Effector memory CD8-positive, alpha-beta T cell (primary cell): Measurements from ENCODE around the gene DENND10.

ENCODE experiments used
- ATAC-seq: fragments of 150-1000 bp; cut with Tn5 transposase; replicated peaks from 2 replicates; pipeline ENCODE4 v1.10.0; 2021; ENCODE audit warnings: mild to moderate bottlenecking, moderate library complexity
- DNase-seq, 3 experiments: peaks; one replicate each; pipeline ENCODE4 v3.0.0; 2021
- H3K27ac Mint-ChIP-seq, 2 donors: one replicate each; pipeline ENCODE4 v1.8.0; 2022; ENCODE audit warnings: mild to moderate bottlenecking in 2 of 2, mixed read lengths in 2 of 2, moderate library complexity in 2 of 2
- H3K27me3 Mint-ChIP-seq, 2 donors: one replicate each; pipeline ENCODE4 v1.8.0; 2022; ENCODE audit warnings: mixed read lengths in 2 of 2
- H3K36me3 Mint-ChIP-seq: one replicate; pipeline ENCODE4 v1.8.0; 2022; ENCODE audit warnings: mild to moderate bottlenecking, moderate library complexity, mixed read lengths; ENCODE audit not compliant: insufficient read depth
- H3K4me1 Mint-ChIP-seq, 2 donors: one replicate each; pipeline ENCODE4 v1.8.0; 2022; ENCODE audit warnings: low read depth in 2 of 2, mixed read lengths in 2 of 2
- H3K4me3 Mint-ChIP-seq, 2 donors: one replicate each; pipeline ENCODE4 v1.8.0; 2022; ENCODE audit warnings: mild to moderate bottlenecking in 2 of 2, mixed read lengths in 2 of 2, moderate library complexity in 2 of 2
- H3K9me3 Mint-ChIP-seq, 2 donors: one replicate each; pipeline ENCODE4 v1.8.0; 2022; ENCODE audit warnings: mixed read lengths in 2 of 2
- total RNA-seq, 9 experiments: gene quantifications; one replicate each; lab custom pipeline; 2026; lab: John Stamatoyannopoulos, UW

DENND10 gene
- total RNA-seq: 10.6 to 42.9 (median 16.8) reads per million in 9 experiments

GRCh38 chr10:119103903-119104653 is at the start of gene DENND10:
DENND10 (plus strand) TSS chr10:119104113; CDS start chr10:119104143, 30 bp downstream.
- no peaks in the 10 kb centered on the region for H3K27me3 Mint-ChIP-seq
- peak; percentile 51 to 61 (median 58) for DNase-seq
- peak within 1 kb of the TSS; percentile 84 to 90 for H3K4me3 Mint-ChIP-seq
- peak within 1 kb of the TSS; percentile 87 to 92 for H3K27ac Mint-ChIP-seq
- peak; percentile 80 for ATAC-seq
- H3K4me1 Mint-ChIP-seq: peaks cover 10 to 19% of the 10 kb centered on the region in 2 donors
- H3K9me3 Mint-ChIP-seq: no peaks in the 10 kb centered on the region
- peaks cover 31% of the 10 kb centered on the region for H3K36me3 Mint-ChIP-seq

GRCh38 chr10:119055472-119055871 is 48.4 kb upstream of the DENND10 start:
- H3K27me3 Mint-ChIP-seq: no peaks in the 10 kb centered on the region
- H3K4me1 Mint-ChIP-seq: peaks cover 3 to 9% of the 10 kb centered on the region in 2 donors
- no peak for DNase-seq
- peaks cover 98% of the 10 kb centered on the region for H3K36me3 Mint-ChIP-seq
- no peak for ATAC-seq
- H3K9me3 Mint-ChIP-seq: no peaks in the 10 kb centered on the region
- H3K4me3 Mint-ChIP-seq: no peak overlapping the region
- H3K27ac Mint-ChIP-seq: no peak overlapping the region

- peak overlapping the region in 1 of 2 donors; percentile 14 for H3K4me3 Mint-ChIP-seq
- no peaks in the 10 kb centered on the region for H3K9me3 Mint-ChIP-seq
- H3K36me3 Mint-ChIP-seq: peaks cover 98% of the 10 kb centered on the region
- ATAC-seq (no peak), DNase-seq (no peak)
- H3K27ac Mint-ChIP-seq: peak overlapping the region; percentile 32 to 52
- H3K4me1 Mint-ChIP-seq: peaks cover 5 to 18% of the 10 kb centered on the region in 2 donors
- no peaks in the 10 kb centered on the region for H3K27me3 Mint-ChIP-seq
Measured at GRCh38 chr10:119058010-119058409, 45.9 kb upstream of the DENND10 start.

- ATAC-seq (no peak), DNase-seq (no peak)
- peak overlapping the region in 1 of 2 donors; percentile 14 for H3K27ac Mint-ChIP-seq
- H3K9me3 Mint-ChIP-seq: no peaks in the 10 kb centered on the region
- H3K4me1 Mint-ChIP-seq: peaks cover 5 to 18% of the 10 kb centered on the region in 2 donors
- peaks cover 98% of the 10 kb centered on the region for H3K36me3 Mint-ChIP-seq
- H3K4me3 Mint-ChIP-seq: no peak overlapping the region
- no peaks in the 10 kb centered on the region for H3K27me3 Mint-ChIP-seq
Measured at GRCh38 chr10:119059557-119059956, 44.4 kb upstream of the DENND10 start.

- Mint-ChIP-seq H3K36me3 (peaks cover 98% of the 10 kb centered on the region), H3K27me3 (no peaks in the 10 kb centered on the region), H3K4me3 (no peak overlapping the region), H3K9me3 (no peaks in the 10 kb centered on the region), H3K4me1 (peaks cover 7 to 18% of the 10 kb centered on the region in 2 donors), H3K27ac (peak overlapping the region in 1 of 2 donors; percentile 14)
- no peak for ATAC-seq
- DNase-seq: no peak
Measured at GRCh38 chr10:119060107-119060506, 43.8 kb upstream of the DENND10 start.

- Mint-ChIP-seq H3K9me3 (no peaks in the 10 kb centered on the region), H3K36me3 (peaks cover 100% of the 10 kb centered on the region), H3K27ac (peak overlapping the region in 1 of 2 donors; percentile 87), H3K27me3 (no peaks in the 10 kb centered on the region), H3K4me1 (peaks cover 9 to 18% of the 10 kb centered on the region in 2 donors), H3K4me3 (no peak overlapping the region)
- ATAC-seq: no peak
- DNase-seq: no peak
Measured at GRCh38 chr10:119061352-119061751, 42.6 kb upstream of the DENND10 start.

- Mint-ChIP-seq H3K9me3 (no peaks in the 10 kb centered on the region), H3K27me3 (no peaks in the 10 kb centered on the region), H3K4me3 (no peak overlapping the region), H3K36me3 (peaks cover 100% of the 10 kb centered on the region), H3K27ac (peak overlapping the region in 1 of 2 donors; percentile 87), H3K4me1 (peaks cover 9 to 18% of the 10 kb centered on the region in 2 donors)
- ATAC-seq: no peak
- DNase-seq: no peak
Measured at GRCh38 chr10:119061926-119062325, 42.0 kb upstream of the DENND10 start.

GRCh38 chr10:119070395-119071165 is 33.3 kb upstream of the DENND10 start:
- H3K27ac Mint-ChIP-seq: peak overlapping the region in 1 of 2 donors; percentile 46
- ATAC-seq (no peak), DNase-seq (no peak)
- no peaks in the 10 kb centered on the region for H3K9me3 Mint-ChIP-seq
- H3K36me3 Mint-ChIP-seq: peaks cover 95% of the 10 kb centered on the region
- H3K27me3 Mint-ChIP-seq: no peaks in the 10 kb centered on the region
- H3K4me1 Mint-ChIP-seq: peaks cover 16 to 32% of the 10 kb centered on the region in 2 donors
- no peak overlapping the region for H3K4me3 Mint-ChIP-seq

- Mint-ChIP-seq H3K36me3 (peaks cover 72% of the 10 kb centered on the region), H3K9me3 (no peaks in the 10 kb centered on the region), H3K4me3 (peak overlapping the region; percentile 41 to 44), H3K27ac (peak overlapping the region; percentile 41 to 49), H3K27me3 (no peaks in the 10 kb centered on the region), H3K4me1 (peaks cover 27 to 47% of the 10 kb centered on the region in 2 donors)
- ATAC-seq: no peak
- DNase-seq: no peak
Measured at GRCh38 chr10:119073584-119073983, 30.3 kb upstream of the DENND10 start.

GRCh38 chr10:119078422-119079179 is 25.3 kb upstream of the DENND10 start:
- H3K9me3 Mint-ChIP-seq: no peaks in the 10 kb centered on the region
- H3K27ac Mint-ChIP-seq: peak overlapping the region in 1 of 2 donors; percentile 97
- H3K27me3 Mint-ChIP-seq: no peaks in the 10 kb centered on the region
- peaks cover 44% of the 10 kb centered on the region for H3K36me3 Mint-ChIP-seq
- peaks cover 27 to 49% of the 10 kb centered on the region in 2 donors for H3K4me1 Mint-ChIP-seq
- ATAC-seq (no peak), DNase-seq (no peak)
- peak overlapping the region; percentile 90 to 100 for H3K4me3 Mint-ChIP-seq

GRCh38 chr10:119079599-119080520 is 24.1 kb upstream of the DENND10 start:
- Mint-ChIP-seq H3K9me3 (no peaks in the 10 kb centered on the region), H3K27ac (peak overlapping the region; percentile 97 to 99), H3K4me3 (peak overlapping the region; percentile 90 to 100), H3K4me1 (peaks cover 27 to 43% of the 10 kb centered on the region in 2 donors), H3K27me3 (no peaks in the 10 kb centered on the region), H3K36me3 (peaks cover 32% of the 10 kb centered on the region)
- DNase-seq (peak; percentile 38 to 53 (median 48)), ATAC-seq (peak; percentile 64)

- peak within 1 kb of the TSS; percentile 90 to 100 for H3K4me3 Mint-ChIP-seq
- ATAC-seq (peak; percentile 83), DNase-seq (peak; percentile 89 to 92 (median 92))
- H3K27me3 Mint-ChIP-seq: no peaks in the 10 kb centered on the region
- no peaks in the 10 kb centered on the region for H3K9me3 Mint-ChIP-seq
- peaks cover 26% of the 10 kb centered on the region for H3K36me3 Mint-ChIP-seq
- peaks cover 31 to 38% of the 10 kb centered on the region in 2 donors for H3K4me1 Mint-ChIP-seq
- H3K27ac Mint-ChIP-seq: peak within 1 kb of the TSS; percentile 97 to 99
Measured at GRCh38 chr10:119080521-119081259, 23.2 kb upstream of the DENND10 start, which contains the start of gene EIF3A. EIF3A (minus strand) TSS chr10:119080817; CDS start chr10:119080676, 141 bp downstream.
